CD14-positive monocyte (primary cell): ENCODE data around the gene PPP2R3B. TPM values are rescaled to one million over a fixed set of nuclear protein-coding genes. Genes with fewer than 3 reads are reported as not detected.

ENCODE experiments used
- DNase-seq, 3 donors: peaks; one replicate each; pipeline ENCODE4 v3.0.0-alpha.2; 2011 to 2022
- H2AFZ ChIP-seq: 2 replicates; pipeline ENCODE4 v1.6.0; 2012; ENCODE audit warnings: mild to moderate bottlenecking, low read depth, low read length, inconsistent platforms; ENCODE audit not compliant: insufficient read depth, poor library complexity, severe bottlenecking
- H3K27ac ChIP-seq, 2 donors: 1 replicate in 1 of 2; 2 replicates in 1 of 2; pipeline ENCODE4 v1.5.1; 2012 to 2013; ENCODE audit warnings: low read length in 2 of 2, control low read depth in 1 of 2, inconsistent platforms in 1 of 2, low read depth in 1 of 2, mild to moderate bottlenecking in 1 of 2
- H3K27me3 ChIP-seq, 2 donors: one replicate each; pipeline versions ENCODE4 v1.6.0 to v1.6.1; 2011 to 2013; ENCODE audit warnings: low read length in 2 of 2; ENCODE audit not compliant: control insufficient read depth in 2 of 2, insufficient read depth in 2 of 2
- H3K36me3 ChIP-seq, 2 donors: replicated peaks in 1 of 2; 1 replicate in 1 of 2; 2 replicates in 1 of 2; pipeline versions ENCODE4 v1.5.1 to v1.6.1; 2012 to 2013; ENCODE audit warnings: low read length in 2 of 2, control low read depth in 1 of 2, inconsistent platforms in 1 of 2, mild to moderate bottlenecking in 1 of 2; ENCODE audit not compliant: insufficient read depth in 2 of 2, control insufficient read depth in 1 of 2
- H3K4me1 ChIP-seq, 2 donors: 1 replicate in 1 of 2; 2 replicates in 1 of 2; pipeline versions ENCODE4 v1.5.1 to v1.6.1; 2012 to 2013; ENCODE audit warnings: low read length in 2 of 2, control low read depth in 1 of 2, inconsistent platforms in 1 of 2, mild to moderate bottlenecking in 1 of 2, moderate library complexity in 1 of 2; ENCODE audit not compliant: insufficient read depth in 2 of 2, control insufficient read depth in 1 of 2
- H3K4me2 ChIP-seq: replicated peaks from 2 replicates; pipeline ENCODE3; 2012; ENCODE audit warnings: low read length, moderate library complexity, mild to moderate bottlenecking; ENCODE audit not compliant: poor library complexity, severe bottlenecking; ENCODE audit errors: extremely low read depth
- H3K4me3 ChIP-seq, 3 experiments: fragments of 200-600 bp in 1 of 3; sonication (generic) in 1 of 3; replicated peaks in 1 of 3; 1 replicate in 2 of 3; 2 replicates in 1 of 3; pipeline ENCODE4 v1.5.1; 2011 to 2013; ENCODE audit warnings: low read length in 3 of 3, mild to moderate bottlenecking in 3 of 3, control low read depth in 2 of 3, low read depth in 2 of 3, inconsistent platforms in 1 of 3, moderate library complexity in 1 of 3
- H3K79me2 ChIP-seq: 2 replicates; pipeline ENCODE4 v1.6.0; 2012; ENCODE audit warnings: mild to moderate bottlenecking, control low read depth, inconsistent platforms, low read length, moderate library complexity; ENCODE audit not compliant: insufficient read depth
- H3K9ac ChIP-seq: 2 replicates; pipeline ENCODE4 v1.6.0; 2017; ENCODE audit warnings: low read length, mild to moderate bottlenecking; ENCODE audit not compliant: insufficient read depth, poor library complexity, severe bottlenecking
- H3K9me3 ChIP-seq, 2 donors: replicated peaks in 1 of 2; 1 replicate in 1 of 2; 2 replicates in 1 of 2; pipeline versions ENCODE4 v1.5.1 to v1.6.1; 2012 to 2013; ENCODE audit warnings: low read length in 2 of 2, control low read depth in 1 of 2; ENCODE audit not compliant: control insufficient read depth in 1 of 2, insufficient read depth in 1 of 2
- H4K20me1 ChIP-seq: 2 replicates; pipeline ENCODE4 v1.6.0; 2012; ENCODE audit warnings: mild to moderate bottlenecking, low read length, control low read depth, moderate library complexity; ENCODE audit not compliant: insufficient read depth
- H3K27ac Mint-ChIP-seq, 7 donors: one replicate each; pipeline ENCODE4 v1.8.0; 2020; ENCODE audit warnings: mild to moderate bottlenecking in 7 of 7, mixed read lengths in 7 of 7, moderate library complexity in 6 of 7, inconsistent platforms in 2 of 7
- H3K27me3 Mint-ChIP-seq, 3 donors: one replicate each; pipeline ENCODE4 v1.8.0; 2021 to 2022; ENCODE audit warnings: low read depth in 3 of 3, mild to moderate bottlenecking in 3 of 3, mixed read lengths in 3 of 3, moderate library complexity in 3 of 3, inconsistent platforms in 1 of 3
- H3K36me3 Mint-ChIP-seq, 2 donors: one replicate each; pipeline ENCODE4 v1.8.0; 2020; ENCODE audit warnings: mixed read lengths in 2 of 2, inconsistent platforms in 1 of 2, mild to moderate bottlenecking in 1 of 2
- H3K4me1 Mint-ChIP-seq: one replicate; pipeline ENCODE4 v1.8.0; 2020; ENCODE audit warnings: mild to moderate bottlenecking, mixed read lengths
- H3K4me3 Mint-ChIP-seq, 2 donors: one replicate each; pipeline ENCODE4 v1.8.0; 2020; ENCODE audit warnings: mild to moderate bottlenecking in 2 of 2, mixed read lengths in 2 of 2, moderate library complexity in 1 of 2
- H3K9me3 Mint-ChIP-seq, 7 donors: one replicate each; pipeline ENCODE4 v1.8.0; 2020 to 2022; ENCODE audit warnings: mixed read lengths in 7 of 7, mild to moderate bottlenecking in 6 of 7, moderate library complexity in 6 of 7, inconsistent platforms in 2 of 7
- CTCF ChIP-seq: fragments of 200-600 bp; IDR thresholded peaks from one replicate; pipeline ENCODE4 v1.8.0; 2022; ENCODE audit warnings: antibody characterized with exemption, mild to moderate bottlenecking
- WGBS: methylation state at CpG from one replicate; pipeline ENCODE4 v1.1.5; 2013; ENCODE audit warnings: missing lambda C conversion rate; ENCODE audit not compliant: insufficient coverage; 5-methylcytosine and 5-hydroxymethylcytosine counted together
- intact Hi-C, 2 donors: fragments of 100-400 bp; cut with micrococcal nuclease; formaldehyde crosslinking; loops; one replicate each; pipeline versions ENCODE4 v1.15.0 to v1.15.1; 2023
- polyA plus RNA-seq, 3 donors: library from polyadenylated mRNA; depleted of rRNA in 1 of 3; unstranded in 2 of 3; stranded (reverse) in 1 of 3; fragments of 300-500 nt in 2 of 3; fragments of >200 nt in 1 of 3; fragmentation: Illumina TruSeq in 2 of 3; gene quantifications; 1 replicate in 2 of 3; 2 replicates in 1 of 3; pipeline ENCODE4 v1.2.3, GENCODE V29; 2012 to 2021

PPP2R3B gene
- polyA plus RNA-seq, 3 donors: 2.1 to 9.0 (median 2.3) TPM

GRCh38 chrX:402857-403256 lies 16.1 kb upstream of the PPP2R3B start:
- intact Hi-C loops: no loop called here
- no peak overlapping the region for H3K4me3 ChIP-seq
- H3K4me2 ChIP-seq: no peak overlapping the region
- no peaks in the 10 kb centered on the region for H3K27me3 ChIP-seq
- Mint-ChIP-seq H3K27ac (no peak overlapping the region), H3K4me3 (no peak overlapping the region), H3K36me3 (peaks cover 0 to 9% of the 10 kb centered on the region in 2 donors), H3K9me3 (peaks cover 6 to 18% (median 15%) of the 10 kb centered on the region in 7 donors), H3K4me1 (no peaks in the 10 kb centered on the region), H3K27me3 (no peaks in the 10 kb centered on the region)
- H3K9me3 ChIP-seq: peaks cover 14 to 19% of the 10 kb centered on the region in 2 donors
- no peak overlapping the region for H3K27ac ChIP-seq
- H3K4me1 ChIP-seq: no peaks in the 10 kb centered on the region
- no peak overlapping the region for H3K9ac ChIP-seq
- no peak for DNase-seq
- H2AFZ ChIP-seq: no peak overlapping the region
- H3K79me2 ChIP-seq: no peaks in the 10 kb centered on the region
- no peaks in the 10 kb centered on the region for H4K20me1 ChIP-seq
- no peak for TF ChIP-seq CTCF
- WGBS: 85% methylated on average over 12 of the region's 12 CpGs
- no peaks in the 10 kb centered on the region for H3K36me3 ChIP-seq

- Histone ChIP-seq H3K9me3 (no peaks in the 10 kb centered on the region), H3K27ac (no peak overlapping the region), H3K36me3 (no peaks in the 10 kb centered on the region), H3K4me3 (no peak overlapping the region), H3K27me3 (no peaks in the 10 kb centered on the region), H4K20me1 (no peaks in the 10 kb centered on the region), H3K79me2 (no peaks in the 10 kb centered on the region), H3K4me1 (no peaks in the 10 kb centered on the region), H3K4me2 (no peak overlapping the region), H2AFZ (no peak overlapping the region), H3K9ac (no peak overlapping the region)
- DNase-seq: no peak
- WGBS: 94% methylated on average over 5 of the region's 15 CpGs
- no peak for TF ChIP-seq CTCF
- Mint-ChIP-seq H3K27me3 (no peaks in the 10 kb centered on the region), H3K4me1 (no peaks in the 10 kb centered on the region), H3K4me3 (no peak overlapping the region), H3K27ac (no peak overlapping the region), H3K36me3 (no peaks in the 10 kb centered on the region), H3K9me3 (peaks cover 0 to 7% (median 0%) of the 10 kb centered on the region in 7 donors)
- intact Hi-C loops: no loop called here
Observed at GRCh38 chrX:400258-400657, 13.6 kb upstream of the PPP2R3B start.
